Inflammatory macrophage treated with lipopolysaccharide for 4 hours (primary cell): ENCODE results near the gene KRTAP12-4.
"Not testable (repeated sequence)": the region's sequence is repeated elsewhere in the genome, so short reads cannot be mapped to it uniquely, and the experiment has no call there.

ENCODE experiments used
- DNase-seq: peaks from one replicate; pipeline ENCODE4 v3.0.0-alpha.2; 2020

Gene KRTAP12-4

GRCh38 chr21:44686843-44687561, 32.5 kb upstream of the KRTAP12-4 start:
- no peak for DNase-seq

DNA sequence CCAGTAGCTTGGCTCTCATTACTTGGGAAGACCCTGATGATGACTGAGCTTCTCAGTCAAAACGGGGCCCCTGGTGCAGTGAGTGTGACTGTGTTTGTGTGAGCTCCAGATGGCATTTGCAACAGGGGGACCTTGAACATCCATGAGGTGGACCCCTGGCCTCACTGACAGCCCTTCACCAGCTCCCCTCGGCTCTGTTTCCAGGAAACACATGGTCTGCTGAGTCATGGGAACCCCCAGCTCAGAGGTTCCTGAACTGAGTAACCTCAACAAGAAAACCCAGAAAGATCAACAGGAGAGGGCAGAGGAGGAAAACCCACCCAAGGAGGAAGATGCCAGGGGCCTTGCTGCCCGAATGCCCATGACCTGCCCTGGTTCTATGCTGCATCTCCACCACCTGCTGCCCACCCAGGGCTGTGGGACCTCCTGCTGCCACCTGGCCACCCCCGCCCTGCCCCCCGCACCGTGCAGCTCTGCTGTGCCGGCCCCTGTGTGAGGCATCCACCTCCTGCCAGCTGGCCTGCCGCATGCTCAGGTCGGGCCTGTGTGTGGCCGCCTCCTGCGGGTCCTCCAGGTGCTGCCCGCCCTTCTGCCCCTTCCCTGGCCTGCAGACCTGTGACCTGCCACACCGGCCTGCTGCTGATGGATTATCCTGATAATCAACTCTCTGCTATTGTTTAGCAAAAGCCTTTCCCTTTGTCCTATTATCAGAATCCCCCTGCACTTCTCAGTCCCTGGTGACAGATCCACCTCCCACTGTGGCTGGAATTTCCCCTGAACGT, 31.7 kb upstream of the KRTAP12-4 start:
- no peak for DNase-seq

DNA sequence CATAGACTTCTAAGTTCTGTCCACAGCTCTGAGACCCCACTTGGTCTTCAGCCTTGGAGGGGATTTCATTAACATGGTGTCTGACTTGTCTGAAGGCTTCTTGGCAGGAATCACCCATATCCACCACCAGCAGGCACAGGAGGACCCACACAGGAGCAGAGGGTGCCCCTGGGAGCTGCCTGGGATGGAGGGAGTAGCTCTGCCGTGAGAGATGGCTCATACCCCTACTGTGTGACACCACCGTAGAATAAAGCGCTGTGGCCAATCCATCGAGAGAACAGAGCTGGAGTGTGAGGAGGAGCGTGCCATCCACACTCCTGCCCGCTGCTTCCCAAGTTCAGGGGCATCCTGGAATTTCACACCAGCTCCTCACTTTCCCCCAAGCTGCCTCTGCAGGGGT, 30.6 kb upstream of the KRTAP12-4 start:
- DNase-seq, result not testable (repeated sequence)

DNA sequence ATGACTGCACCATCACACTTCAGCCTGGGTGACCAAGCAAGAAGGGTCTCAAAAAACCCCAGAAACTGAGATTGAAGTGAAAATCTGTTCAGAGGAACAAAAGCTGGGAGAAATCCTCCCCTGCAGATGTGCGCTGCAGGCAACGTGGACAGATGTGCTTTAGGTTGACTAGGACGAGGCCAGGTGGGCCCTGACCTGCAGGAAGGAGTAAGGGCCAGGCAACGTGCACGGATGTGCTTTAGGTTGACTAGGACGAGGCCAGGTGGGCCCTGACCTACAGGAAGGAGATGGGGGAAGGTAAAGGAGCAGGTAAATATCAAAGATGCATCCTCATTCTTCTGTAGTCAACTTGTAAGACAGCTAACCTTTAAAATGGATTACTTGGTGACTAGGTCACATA, 30.0 kb upstream of the KRTAP12-4 start:
- DNase-seq, result no peak

GRCh38 chr21:44684077-44684476, 29.6 kb upstream of the KRTAP12-4 start:
- DNase-seq, result no peak

GRCh38 chr21:44682580-44683151, 28.2 kb upstream of the KRTAP12-4 start:
- DNase-seq, result no peak

DNA sequence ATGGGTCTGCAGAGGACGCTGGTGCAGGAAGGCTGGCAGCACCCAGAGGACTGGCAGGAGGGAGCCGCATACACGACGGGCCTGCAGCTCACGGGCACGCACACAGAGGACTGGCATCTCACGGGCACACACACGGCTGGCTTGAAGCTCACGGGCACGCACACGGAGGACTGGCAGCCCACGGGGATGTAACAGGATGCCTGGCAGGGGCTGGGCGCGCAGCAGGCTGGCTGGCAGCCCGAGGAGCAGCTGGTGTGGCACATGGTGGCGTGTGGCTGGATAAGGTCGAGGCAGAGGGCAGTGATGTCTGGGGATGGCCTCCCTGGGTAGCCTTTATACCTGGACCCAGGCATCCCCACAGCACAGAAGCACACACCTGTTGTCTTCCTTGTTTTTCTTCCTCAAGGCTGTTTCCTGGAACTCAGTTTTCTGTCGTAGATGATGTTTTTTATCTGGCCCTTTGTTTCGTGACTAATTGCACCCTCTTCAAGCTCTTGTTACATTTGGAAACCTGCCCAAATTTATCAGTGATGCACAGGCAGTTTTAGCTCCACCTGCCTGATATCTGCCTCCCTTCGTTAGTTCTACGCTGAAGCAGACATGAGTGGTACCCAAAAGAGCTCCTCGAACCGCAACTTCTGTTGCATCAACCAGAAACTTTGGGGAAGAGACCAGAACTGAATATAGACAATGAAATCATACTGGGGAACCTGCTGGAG, 27.6 kb upstream of the KRTAP12-4 start, which contains the start of gene KRTAP12-1:
KRTAP12-1 (minus strand) TSS at position 303 of the 719 bp plus-strand sequence; CDS start at position 263, 40 bp downstream.
- no peak for DNase-seq

DNA sequence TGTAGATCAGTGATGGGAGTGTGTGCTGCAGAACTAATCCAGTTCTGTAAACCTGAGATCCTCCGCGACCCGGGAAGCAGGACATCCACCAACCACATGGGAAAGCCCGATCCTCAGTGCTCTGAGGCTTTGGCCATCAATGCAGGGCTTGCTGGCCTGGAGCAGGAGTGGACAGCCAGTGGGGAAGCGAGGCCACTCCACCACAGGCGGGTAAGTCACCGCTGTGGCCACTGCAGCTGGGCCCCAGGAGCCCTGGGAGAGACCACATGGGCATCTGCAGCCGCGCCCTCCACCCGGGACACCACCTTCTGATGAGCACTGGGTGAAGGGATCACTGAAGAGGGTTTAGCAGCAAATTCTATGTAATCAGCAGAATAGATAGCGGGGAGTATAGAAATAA, 26.7 kb upstream of the KRTAP12-4 start:
- DNase-seq, result no peak

- no peak for DNase-seq
Observed at GRCh38 chr21:44677881-44678280, 23.4 kb upstream of the KRTAP12-4 start.

GRCh38 chr21:44671911-44672310, 17.5 kb upstream of the KRTAP12-4 start:
- no peak for DNase-seq

DNA sequence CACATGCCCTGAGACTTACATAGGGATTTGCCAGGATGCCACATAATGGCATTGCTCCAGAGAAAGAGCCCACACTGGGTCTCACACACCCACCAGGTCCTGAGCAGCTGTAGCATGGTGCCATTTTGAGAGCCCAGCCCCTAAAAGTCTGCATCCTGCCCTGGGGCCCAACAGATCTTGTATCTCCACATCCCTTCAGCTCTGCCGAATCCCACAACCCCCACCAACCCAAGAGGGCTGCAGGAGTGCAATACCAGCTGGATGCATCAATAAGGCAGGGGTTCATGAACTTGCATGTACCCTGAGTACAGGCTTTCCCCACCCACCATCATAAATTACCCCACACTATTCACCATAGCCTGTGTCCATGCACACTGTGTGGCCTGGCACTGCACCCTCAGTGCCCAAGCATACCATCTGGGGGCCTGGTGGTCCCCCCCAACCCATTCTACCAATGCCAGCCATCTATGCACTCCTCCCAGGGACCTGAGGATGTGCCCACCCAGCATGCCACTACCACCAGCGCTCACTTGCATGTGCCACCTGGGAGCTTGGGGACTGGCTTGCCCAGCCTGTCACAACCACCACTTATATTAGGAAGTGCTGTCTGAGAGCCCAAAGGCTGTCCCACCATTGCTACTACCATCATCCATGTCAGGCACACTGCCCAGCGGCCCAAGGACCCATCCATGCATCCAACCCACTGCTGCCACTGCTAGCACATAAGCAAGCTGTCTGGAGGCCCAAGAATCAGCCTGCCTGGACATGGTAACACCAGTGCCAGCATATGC, 16.4 kb upstream of the KRTAP12-4 start:
- DNase-seq, result no peak

GRCh38 chr21:44667612-44668011, 13.2 kb upstream of the KRTAP12-4 start:
- DNase-seq, result no peak

DNA sequence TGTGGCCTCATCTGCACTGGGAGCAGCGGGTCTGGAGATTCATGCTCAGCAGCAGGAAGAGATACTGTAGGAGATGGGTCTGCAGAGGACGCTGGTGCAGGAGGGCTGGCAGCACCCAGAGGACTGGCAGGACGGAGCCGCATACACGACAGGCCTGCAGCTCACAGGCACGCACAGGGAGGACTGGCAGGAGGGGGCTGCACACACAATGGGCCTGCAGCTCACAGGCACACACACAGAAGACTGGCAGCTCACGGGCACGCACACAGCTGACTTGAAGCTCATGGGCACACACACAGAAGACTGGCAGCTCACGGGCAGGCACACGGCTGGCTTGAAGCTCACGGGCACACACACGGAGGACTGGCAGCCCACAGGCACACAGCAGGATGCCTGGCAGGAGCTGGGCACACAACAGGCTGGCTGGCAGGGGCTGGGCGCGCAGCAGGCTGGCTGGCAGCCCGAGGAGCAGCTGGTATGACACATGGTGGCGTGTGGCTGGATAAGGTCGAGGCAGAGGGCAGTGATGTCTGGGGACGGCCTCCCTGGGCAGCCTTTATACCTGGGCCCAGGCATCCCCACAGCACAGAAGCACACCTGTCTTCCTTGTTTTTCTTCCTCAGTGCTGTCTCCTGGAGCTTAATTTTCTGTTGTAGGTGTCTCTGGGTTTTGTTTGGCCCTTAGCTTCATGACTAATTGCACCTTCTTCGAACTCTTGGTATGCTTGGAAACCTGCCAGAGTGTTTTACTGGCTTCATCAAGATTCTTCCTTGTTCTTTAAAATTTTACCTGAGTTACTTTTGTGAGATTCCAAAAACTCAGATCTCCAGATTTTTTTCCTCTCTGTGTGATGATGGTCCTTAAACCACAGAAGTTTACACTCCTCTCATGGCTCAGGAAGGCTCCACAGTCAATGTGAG, 12.2 kb upstream of the KRTAP12-4 start, which contains the start of gene KRTAP12-2:
KRTAP12-2 (minus strand) TSS at position 527 of the 920 bp plus-strand sequence; CDS start at position 486, 41 bp downstream.
- no peak for DNase-seq

GRCh38 chr21:44664691-44665090, 10.2 kb upstream of the KRTAP12-4 start:
- no peak for DNase-seq

DNA sequence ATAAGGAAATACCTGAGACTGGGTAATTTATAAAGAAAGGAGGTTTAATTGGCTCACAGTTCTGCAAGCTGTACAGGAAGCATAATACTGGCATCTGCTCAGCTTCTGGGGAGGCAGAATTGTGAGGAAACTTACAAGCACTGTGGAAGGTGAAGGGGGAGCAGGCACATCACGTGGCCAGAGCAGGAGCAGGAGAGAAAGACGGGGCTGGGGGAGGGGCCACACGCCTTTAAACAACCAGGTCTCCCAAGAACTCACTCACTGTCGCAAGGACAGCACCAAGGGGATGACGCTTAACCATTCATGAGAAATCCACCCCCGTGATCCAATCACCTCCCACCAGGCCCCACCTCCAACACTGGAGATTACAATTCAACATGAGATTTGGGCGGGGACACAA, 7.1 kb upstream of the KRTAP12-4 start:
- DNase-seq, result not testable (repeated sequence)

GRCh38 chr21:44658913-44659595, 4.6 kb upstream of the KRTAP12-4 start:
- DNase-seq, result no peak

DNA sequence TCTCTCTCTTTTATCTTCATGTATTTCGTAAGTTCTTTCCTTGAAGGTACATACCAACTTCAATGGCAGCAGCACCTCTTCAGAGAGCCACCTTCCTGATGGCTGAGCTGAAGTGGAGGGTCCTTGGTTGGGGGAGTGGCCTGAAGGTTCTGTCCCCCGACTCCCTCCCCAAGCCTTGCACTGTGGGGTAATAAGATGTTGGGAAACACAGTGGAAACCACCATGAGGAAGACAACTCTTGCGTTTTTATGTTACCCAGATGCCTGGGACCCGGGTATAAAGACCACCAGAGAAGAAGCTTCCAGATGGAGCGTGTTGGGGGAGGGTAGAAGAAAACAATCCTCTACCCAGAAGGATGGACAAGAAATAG, 4.1 kb upstream of the KRTAP12-4 start:
- DNase-seq, result no peak

GRCh38 chr21:44657635-44658540, 3.4 kb upstream of the KRTAP12-4 start, which contains the start of gene KRTAP12-3:
Gene KRTAP12-3 (plus strand): TSS chr21:44657932. CDS start chr21:44657980, 48 bp downstream.
- DNase-seq, result no peak

DNA sequence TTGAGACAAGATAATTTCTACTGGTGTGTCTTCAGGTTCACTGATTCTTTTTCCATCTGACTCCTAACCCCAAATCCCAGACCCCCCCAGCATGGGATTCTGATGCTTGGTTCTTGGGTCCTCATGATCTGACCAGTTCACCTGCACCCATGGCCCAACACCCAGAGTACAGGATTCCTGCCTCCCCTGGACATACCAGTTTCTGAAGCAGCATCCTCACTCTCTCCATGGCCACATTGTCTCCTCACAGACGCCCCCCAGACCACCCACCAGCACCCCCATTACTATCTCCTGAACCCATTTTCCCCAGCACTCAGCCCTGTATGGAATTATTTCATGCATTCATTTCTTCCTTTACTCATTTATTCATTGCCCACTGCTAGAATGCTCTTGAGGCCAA, 2.4 kb upstream of the KRTAP12-4 start:
- no peak for DNase-seq
